ENCODE results near the gene SLC8A2.

- no peak for TF ChIP-seq JUNB (IDR thresholded peaks at IDR 0.05; ENCODE audit: unreplicated experiment)
- no peak for TF ChIP-seq NANOG (IDR thresholded peaks at IDR 0.05; ENCODE audit: borderline replicate concordance)
- TF ChIP-seq, protein P1, sequence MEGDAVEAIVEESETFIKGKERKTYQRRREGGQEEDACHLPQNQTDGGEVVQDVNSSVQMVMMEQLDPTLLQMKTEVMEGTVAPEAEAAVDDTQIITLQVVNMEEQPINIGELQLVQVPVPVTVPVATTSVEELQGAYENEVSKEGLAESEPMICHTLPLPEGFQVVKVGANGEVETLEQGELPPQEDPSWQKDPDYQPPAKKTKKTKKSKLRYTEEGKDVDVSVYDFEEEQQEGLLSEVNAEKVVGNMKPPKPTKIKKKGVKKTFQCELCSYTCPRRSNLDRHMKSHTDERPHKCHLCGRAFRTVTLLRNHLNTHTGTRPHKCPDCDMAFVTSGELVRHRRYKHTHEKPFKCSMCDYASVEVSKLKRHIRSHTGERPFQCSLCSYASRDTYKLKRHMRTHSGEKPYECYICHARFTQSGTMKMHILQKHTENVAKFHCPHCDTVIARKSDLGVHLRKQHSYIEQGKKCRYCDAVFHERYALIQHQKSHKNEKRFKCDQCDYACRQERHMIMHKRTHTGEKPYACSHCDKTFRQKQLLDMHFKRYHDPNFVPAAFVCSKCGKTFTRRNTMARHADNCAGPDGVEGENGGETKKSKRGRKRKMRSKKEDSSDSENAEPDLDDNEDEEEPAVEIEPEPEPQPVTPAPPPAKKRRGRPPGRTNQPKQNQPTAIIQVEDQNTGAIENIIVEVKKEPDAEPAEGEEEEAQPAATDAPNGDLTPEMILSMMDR (conservative IDR thresholded peaks at IDR 0.05; ENCODE audit: low read depth in 2 of 2) = no peak
- TF ChIP-seq EZH2 (IDR thresholded peaks at IDR 0.05; ENCODE audit: low read depth, unreplicated experiment) = no peak
- TF ChIP-seq POLR2AphosphoS5 (IDR thresholded peaks at IDR 0.05; ENCODE audit: low read depth) = no peak
- no peak for TF ChIP-seq ZNF114 (CRISPR knock-in tag; IDR thresholded peaks at IDR 0.05)
- TF ChIP-seq, protein P2, sequence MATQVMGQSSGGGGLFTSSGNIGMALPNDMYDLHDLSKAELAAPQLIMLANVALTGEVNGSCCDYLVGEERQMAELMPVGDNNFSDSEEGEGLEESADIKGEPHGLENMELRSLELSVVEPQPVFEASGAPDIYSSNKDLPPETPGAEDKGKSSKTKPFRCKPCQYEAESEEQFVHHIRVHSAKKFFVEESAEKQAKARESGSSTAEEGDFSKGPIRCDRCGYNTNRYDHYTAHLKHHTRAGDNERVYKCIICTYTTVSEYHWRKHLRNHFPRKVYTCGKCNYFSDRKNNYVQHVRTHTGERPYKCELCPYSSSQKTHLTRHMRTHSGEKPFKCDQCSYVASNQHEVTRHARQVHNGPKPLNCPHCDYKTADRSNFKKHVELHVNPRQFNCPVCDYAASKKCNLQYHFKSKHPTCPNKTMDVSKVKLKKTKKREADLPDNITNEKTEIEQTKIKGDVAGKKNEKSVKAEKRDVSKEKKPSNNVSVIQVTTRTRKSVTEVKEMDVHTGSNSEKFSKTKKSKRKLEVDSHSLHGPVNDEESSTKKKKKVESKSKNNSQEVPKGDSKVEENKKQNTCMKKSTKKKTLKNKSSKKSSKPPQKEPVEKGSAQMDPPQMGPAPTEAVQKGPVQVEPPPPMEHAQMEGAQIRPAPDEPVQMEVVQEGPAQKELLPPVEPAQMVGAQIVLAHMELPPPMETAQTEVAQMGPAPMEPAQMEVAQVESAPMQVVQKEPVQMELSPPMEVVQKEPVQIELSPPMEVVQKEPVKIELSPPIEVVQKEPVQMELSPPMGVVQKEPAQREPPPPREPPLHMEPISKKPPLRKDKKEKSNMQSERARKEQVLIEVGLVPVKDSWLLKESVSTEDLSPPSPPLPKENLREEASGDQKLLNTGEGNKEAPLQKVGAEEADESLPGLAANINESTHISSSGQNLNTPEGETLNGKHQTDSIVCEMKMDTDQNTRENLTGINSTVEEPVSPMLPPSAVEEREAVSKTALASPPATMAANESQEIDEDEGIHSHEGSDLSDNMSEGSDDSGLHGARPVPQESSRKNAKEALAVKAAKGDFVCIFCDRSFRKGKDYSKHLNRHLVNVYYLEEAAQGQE (IDR thresholded peaks at IDR 0.05; ENCODE audit: unreplicated experiment) = no peak
- TF ChIP-seq EZH2phosphoT487 (IDR thresholded peaks at IDR 0.05; ENCODE audit: unreplicated experiment) = no peak
- no peak for TF ChIP-seq ETS1 (IDR thresholded peaks at IDR 0.05)
- no peak for TF ChIP-seq CREB1 (CRISPR knock-in tag; IDR thresholded peaks at IDR 0.05; ENCODE audit: low read depth)
- TF ChIP-seq, protein P3, sequence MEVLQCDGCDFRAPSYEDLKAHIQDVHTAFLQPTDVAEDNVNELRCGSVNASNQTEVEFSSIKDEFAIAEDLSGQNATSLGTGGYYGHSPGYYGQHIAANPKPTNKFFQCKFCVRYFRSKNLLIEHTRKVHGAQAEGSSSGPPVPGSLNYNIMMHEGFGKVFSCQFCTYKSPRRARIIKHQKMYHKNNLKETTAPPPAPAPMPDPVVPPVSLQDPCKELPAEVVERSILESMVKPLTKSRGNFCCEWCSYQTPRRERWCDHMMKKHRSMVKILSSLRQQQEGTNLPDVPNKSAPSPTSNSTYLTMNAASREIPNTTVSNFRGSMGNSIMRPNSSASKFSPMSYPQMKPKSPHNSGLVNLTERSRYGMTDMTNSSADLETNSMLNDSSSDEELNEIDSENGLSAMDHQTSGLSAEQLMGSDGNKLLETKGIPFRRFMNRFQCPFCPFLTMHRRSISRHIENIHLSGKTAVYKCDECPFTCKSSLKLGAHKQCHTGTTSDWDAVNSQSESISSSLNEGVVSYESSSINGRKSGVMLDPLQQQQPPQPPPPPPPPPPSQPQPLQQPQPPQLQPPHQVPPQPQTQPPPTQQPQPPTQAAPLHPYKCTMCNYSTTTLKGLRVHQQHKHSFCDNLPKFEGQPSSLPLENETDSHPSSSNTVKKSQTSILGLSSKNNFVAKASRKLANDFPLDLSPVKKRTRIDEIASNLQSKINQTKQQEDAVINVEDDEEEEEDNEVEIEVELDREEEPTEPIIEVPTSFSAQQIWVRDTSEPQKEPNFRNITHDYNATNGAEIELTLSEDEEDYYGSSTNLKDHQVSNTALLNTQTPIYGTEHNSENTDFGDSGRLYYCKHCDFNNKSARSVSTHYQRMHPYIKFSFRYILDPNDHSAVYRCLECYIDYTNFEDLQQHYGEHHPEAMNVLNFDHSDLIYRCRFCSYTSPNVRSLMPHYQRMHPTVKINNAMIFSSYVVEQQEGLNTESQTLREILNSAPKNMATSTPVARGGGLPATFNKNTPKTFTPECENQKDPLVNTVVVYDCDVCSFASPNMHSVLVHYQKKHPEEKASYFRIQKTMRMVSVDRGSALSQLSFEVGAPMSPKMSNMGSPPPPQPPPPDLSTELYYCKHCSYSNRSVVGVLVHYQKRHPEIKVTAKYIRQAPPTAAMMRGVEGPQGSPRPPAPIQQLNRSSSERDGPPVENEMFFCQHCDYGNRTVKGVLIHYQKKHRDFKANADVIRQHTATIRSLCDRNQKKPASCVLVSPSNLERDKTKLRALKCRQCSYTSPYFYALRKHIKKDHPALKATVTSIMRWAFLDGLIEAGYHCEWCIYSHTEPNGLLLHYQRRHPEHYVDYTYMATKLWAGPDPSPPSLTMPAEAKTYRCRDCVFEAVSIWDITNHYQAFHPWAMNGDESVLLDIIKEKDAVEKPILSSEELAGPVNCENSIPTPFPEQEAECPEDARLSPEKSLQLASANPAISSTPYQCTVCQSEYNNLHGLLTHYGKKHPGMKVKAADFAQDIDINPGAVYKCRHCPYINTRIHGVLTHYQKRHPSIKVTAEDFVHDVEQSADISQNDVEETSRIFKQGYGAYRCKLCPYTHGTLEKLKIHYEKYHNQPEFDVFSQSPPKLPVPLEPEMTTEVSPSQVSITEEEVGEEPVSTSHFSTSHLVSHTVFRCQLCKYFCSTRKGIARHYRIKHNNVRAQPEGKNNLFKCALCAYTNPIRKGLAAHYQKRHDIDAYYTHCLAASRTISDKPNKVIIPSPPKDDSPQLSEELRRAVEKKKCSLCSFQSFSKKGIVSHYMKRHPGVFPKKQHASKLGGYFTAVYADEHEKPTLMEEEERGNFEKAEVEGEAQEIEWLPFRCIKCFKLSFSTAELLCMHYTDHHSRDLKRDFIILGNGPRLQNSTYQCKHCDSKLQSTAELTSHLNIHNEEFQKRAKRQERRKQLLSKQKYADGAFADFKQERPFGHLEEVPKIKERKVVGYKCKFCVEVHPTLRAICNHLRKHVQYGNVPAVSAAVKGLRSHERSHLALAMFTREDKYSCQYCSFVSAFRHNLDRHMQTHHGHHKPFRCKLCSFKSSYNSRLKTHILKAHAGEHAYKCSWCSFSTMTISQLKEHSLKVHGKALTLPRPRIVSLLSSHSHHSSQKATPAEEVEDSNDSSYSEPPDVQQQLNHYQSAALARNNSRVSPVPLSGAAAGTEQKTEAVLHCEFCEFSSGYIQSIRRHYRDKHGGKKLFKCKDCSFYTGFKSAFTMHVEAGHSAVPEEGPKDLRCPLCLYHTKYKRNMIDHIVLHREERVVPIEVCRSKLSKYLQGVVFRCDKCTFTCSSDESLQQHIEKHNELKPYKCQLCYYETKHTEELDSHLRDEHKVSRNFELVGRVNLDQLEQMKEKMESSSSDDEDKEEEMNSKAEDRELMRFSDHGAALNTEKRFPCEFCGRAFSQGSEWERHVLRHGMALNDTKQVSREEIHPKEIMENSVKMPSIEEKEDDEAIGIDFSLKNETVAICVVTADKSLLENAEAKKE (CRISPR knock-in tag; IDR thresholded peaks at IDR 0.05) = no peak
Measured at GRCh38 chr19:47508721-47509120, 37.0 kb upstream of the SLC8A2 start.
